ENCODE measurements around the gene HPCA.

Gene HPCA

GRCh38 chr1:32884726-32885125, 1.6 kb upstream of the HPCA start:
- H3K27ac ChIP-seq (ENCODE audit: low read depth, low read length) = no peak overlapping the region
- no peak overlapping the region for H4K5ac ChIP-seq (ENCODE audit: low read length)
- H2BK120ac ChIP-seq (ENCODE audit: low read depth, low read length) = no peak overlapping the region
- WGBS (ENCODE audit: extremely low coverage, insufficient coverage, low lambda C conversion rate) = no CpG with 5 or more reads among the region's 12 CpGs
- H4K8ac ChIP-seq (ENCODE audit: low read depth, low read length) = no peak overlapping the region
- H3K4ac ChIP-seq (ENCODE audit: low read depth, low read length) = no peak overlapping the region
- no peak overlapping the region for H3K56ac ChIP-seq (ENCODE audit: low read length)
- no peak overlapping the region for H2AK5ac ChIP-seq (ENCODE audit: low read length)
- H2BK15ac ChIP-seq (replicated peaks; ENCODE audit: low read depth) = no peak overlapping the region
- H3K79me2 ChIP-seq (ENCODE audit: control insufficient read depth, insufficient read depth, low read length) = no peaks in the 10 kb centered on the region
- H3K4me1 ChIP-seq (ENCODE audit: control insufficient read depth, low read depth, low read length) = no peaks in the 10 kb centered on the region
- DNase-seq = no peak
- H3K4me3 ChIP-seq (ENCODE audit: low read length) = no peak overlapping the region
- no peak overlapping the region for H3K23ac ChIP-seq (ENCODE audit: low read length)
- no peak overlapping the region for H3K9ac ChIP-seq (ENCODE audit: low read length)
- H3K18ac ChIP-seq (ENCODE audit: low read length) = no peak overlapping the region
- H3K4me2 ChIP-seq (ENCODE audit: low read length) = no peak overlapping the region
- no peaks in the 10 kb centered on the region for H3K79me1 ChIP-seq (ENCODE audit: low read length)
- peaks cover 3% of the 10 kb centered on the region for H3K27me3 ChIP-seq (ENCODE audit: insufficient read depth, low read length, poor library complexity)
- no peaks in the 10 kb centered on the region for H3K36me3 ChIP-seq (ENCODE audit: control insufficient read depth, insufficient read depth, low read length)
- H2BK5ac ChIP-seq (ENCODE audit: low read length) = no peak overlapping the region

- H2AK5ac ChIP-seq (ENCODE audit: low read length) = no peak overlapping the region
- no peak overlapping the region for H3K4ac ChIP-seq (ENCODE audit: low read depth, low read length)
- peaks cover 3% of the 10 kb centered on the region for H3K27me3 ChIP-seq (ENCODE audit: insufficient read depth, low read length, poor library complexity)
- H4K8ac ChIP-seq (ENCODE audit: low read depth, low read length) = no peak overlapping the region
- no peak overlapping the region for H4K5ac ChIP-seq (ENCODE audit: low read length)
- no peaks in the 10 kb centered on the region for H3K4me1 ChIP-seq (ENCODE audit: control insufficient read depth, low read depth, low read length)
- H3K27ac ChIP-seq (ENCODE audit: low read depth, low read length) = no peak overlapping the region
- H3K18ac ChIP-seq (ENCODE audit: low read length) = no peak overlapping the region
- no peak overlapping the region for H2BK5ac ChIP-seq (ENCODE audit: low read length)
- no peak overlapping the region for H3K23ac ChIP-seq (ENCODE audit: low read length)
- H3K4me3 ChIP-seq (ENCODE audit: low read length) = no peak overlapping the region
- no CpG with 5 or more reads among the region's 8 CpGs for WGBS (ENCODE audit: extremely low coverage, insufficient coverage, low lambda C conversion rate)
- H3K9ac ChIP-seq (ENCODE audit: low read length) = no peak overlapping the region
- H3K79me1 ChIP-seq (ENCODE audit: low read length) = no peaks in the 10 kb centered on the region
- no peaks in the 10 kb centered on the region for H3K79me2 ChIP-seq (ENCODE audit: control insufficient read depth, insufficient read depth, low read length)
- H3K36me3 ChIP-seq (ENCODE audit: control insufficient read depth, insufficient read depth, low read length) = no peaks in the 10 kb centered on the region
- H2BK15ac ChIP-seq (replicated peaks; ENCODE audit: low read depth) = no peak overlapping the region
- no peak for DNase-seq
- H2BK120ac ChIP-seq (ENCODE audit: low read depth, low read length) = no peak overlapping the region
- H3K56ac ChIP-seq (ENCODE audit: low read length) = no peak overlapping the region
- no peak overlapping the region for H3K4me2 ChIP-seq (ENCODE audit: low read length)
These were observed 651 bp upstream of the HPCA start for GRCh38 chr1:32885676-32886003.

- Histone ChIP-seq H2BK5ac (ENCODE audit: low read length) (no peak overlapping the region), H2AK5ac (ENCODE audit: low read length) (no peak overlapping the region), H3K23ac (ENCODE audit: low read length) (no peak overlapping the region), H3K27me3 (ENCODE audit: insufficient read depth, low read length, poor library complexity) (peaks cover 3% of the 10 kb centered on the region), H3K4me2 (ENCODE audit: low read length) (no peak overlapping the region), H2BK120ac (ENCODE audit: low read depth, low read length) (no peak overlapping the region), H2BK15ac (replicated peaks; ENCODE audit: low read depth) (no peak overlapping the region), H4K8ac (ENCODE audit: low read depth, low read length) (no peak overlapping the region), H3K79me1 (ENCODE audit: low read length) (no peaks in the 10 kb centered on the region), H3K4me1 (ENCODE audit: control insufficient read depth, low read depth, low read length) (no peaks in the 10 kb centered on the region), H3K4me3 (ENCODE audit: low read length) (no peak overlapping the region), H3K27ac (ENCODE audit: low read depth, low read length) (no peak overlapping the region), H3K56ac (ENCODE audit: low read length) (no peak overlapping the region), H3K18ac (ENCODE audit: low read length) (no peak overlapping the region), H3K79me2 (ENCODE audit: control insufficient read depth, insufficient read depth, low read length) (no peaks in the 10 kb centered on the region), H3K36me3 (ENCODE audit: control insufficient read depth, insufficient read depth, low read length) (no peaks in the 10 kb centered on the region), H3K4ac (ENCODE audit: low read depth, low read length) (no peak overlapping the region), H4K5ac (ENCODE audit: low read length) (no peak overlapping the region), H3K9ac (ENCODE audit: low read length) (no peak overlapping the region)
- no CpG with 5 or more reads among the region's 19 CpGs for WGBS (ENCODE audit: extremely low coverage, insufficient coverage, low lambda C conversion rate)
- no peak for DNase-seq
These were observed 630 bp downstream of the HPCA start for GRCh38 chr1:32886828-32887414.

GRCh38 chr1:32887623-32888022, 1.3 kb downstream of the HPCA start:
- Histone ChIP-seq H3K23ac (ENCODE audit: low read length) (no peak overlapping the region), H3K79me1 (ENCODE audit: low read length) (no peaks in the 10 kb centered on the region), H2BK5ac (ENCODE audit: low read length) (no peak overlapping the region), H3K4me1 (ENCODE audit: control insufficient read depth, low read depth, low read length) (no peaks in the 10 kb centered on the region), H3K18ac (ENCODE audit: low read length) (no peak overlapping the region), H2BK15ac (replicated peaks; ENCODE audit: low read depth) (no peak overlapping the region), H3K56ac (ENCODE audit: low read length) (no peak overlapping the region), H3K9ac (ENCODE audit: low read length) (no peak overlapping the region), H3K4me3 (ENCODE audit: low read length) (no peak overlapping the region), H4K8ac (ENCODE audit: low read depth, low read length) (no peak overlapping the region), H3K27me3 (ENCODE audit: insufficient read depth, low read length, poor library complexity) (peaks cover 3% of the 10 kb centered on the region), H3K4ac (ENCODE audit: low read depth, low read length) (no peak overlapping the region), H3K79me2 (ENCODE audit: control insufficient read depth, insufficient read depth, low read length) (no peaks in the 10 kb centered on the region), H2BK120ac (ENCODE audit: low read depth, low read length) (no peak overlapping the region), H3K27ac (ENCODE audit: low read depth, low read length) (no peak overlapping the region), H4K5ac (ENCODE audit: low read length) (no peak overlapping the region), H3K4me2 (ENCODE audit: low read length) (no peak overlapping the region), H3K36me3 (ENCODE audit: control insufficient read depth, insufficient read depth, low read length) (no peaks in the 10 kb centered on the region), H2AK5ac (ENCODE audit: low read length) (no peak overlapping the region)
- DNase-seq = no peak
- no CpG with 5 or more reads among the region's 12 CpGs for WGBS (ENCODE audit: extremely low coverage, insufficient coverage, low lambda C conversion rate)

GRCh38 chr1:32888134-32888533, 1.8 kb downstream of the HPCA start:
- Histone ChIP-seq H3K4me1 (ENCODE audit: control insufficient read depth, low read depth, low read length) (no peaks in the 10 kb centered on the region), H3K36me3 (ENCODE audit: control insufficient read depth, insufficient read depth, low read length) (no peaks in the 10 kb centered on the region), H3K27me3 (ENCODE audit: insufficient read depth, low read length, poor library complexity) (peaks cover 3% of the 10 kb centered on the region), H3K9ac (ENCODE audit: low read length) (no peak overlapping the region), H3K4ac (ENCODE audit: low read depth, low read length) (no peak overlapping the region), H3K79me2 (ENCODE audit: control insufficient read depth, insufficient read depth, low read length) (no peaks in the 10 kb centered on the region), H2BK15ac (replicated peaks; ENCODE audit: low read depth) (no peak overlapping the region), H4K8ac (ENCODE audit: low read depth, low read length) (no peak overlapping the region), H3K4me2 (ENCODE audit: low read length) (no peak overlapping the region), H2AK5ac (ENCODE audit: low read length) (no peak overlapping the region), H3K4me3 (ENCODE audit: low read length) (no peak overlapping the region), H3K23ac (ENCODE audit: low read length) (no peak overlapping the region), H2BK5ac (ENCODE audit: low read length) (no peak overlapping the region), H2BK120ac (ENCODE audit: low read depth, low read length) (no peak overlapping the region), H3K79me1 (ENCODE audit: low read length) (no peaks in the 10 kb centered on the region), H3K18ac (ENCODE audit: low read length) (no peak overlapping the region), H3K27ac (ENCODE audit: low read depth, low read length) (no peak overlapping the region), H4K5ac (ENCODE audit: low read length) (no peak overlapping the region), H3K56ac (ENCODE audit: low read length) (no peak overlapping the region)
- WGBS (ENCODE audit: extremely low coverage, insufficient coverage, low lambda C conversion rate) = no CpG with 5 or more reads among the region's 3 CpGs
- DNase-seq = no peak

GRCh38 chr1:32888677-32889420, 2.6 kb downstream of the HPCA start:
- Histone ChIP-seq H3K4me2 (ENCODE audit: low read length) (no peak overlapping the region), H4K8ac (ENCODE audit: low read depth, low read length) (no peak overlapping the region), H3K4me1 (ENCODE audit: control insufficient read depth, low read depth, low read length) (no peaks in the 10 kb centered on the region), H2BK5ac (ENCODE audit: low read length) (no peak overlapping the region), H3K27me3 (ENCODE audit: insufficient read depth, low read length, poor library complexity) (peaks cover 3% of the 10 kb centered on the region), H3K23ac (ENCODE audit: low read length) (no peak overlapping the region), H3K79me1 (ENCODE audit: low read length) (no peaks in the 10 kb centered on the region), H3K79me2 (ENCODE audit: control insufficient read depth, insufficient read depth, low read length) (no peaks in the 10 kb centered on the region), H2BK15ac (replicated peaks; ENCODE audit: low read depth) (no peak overlapping the region), H3K36me3 (ENCODE audit: control insufficient read depth, insufficient read depth, low read length) (no peaks in the 10 kb centered on the region), H3K4ac (ENCODE audit: low read depth, low read length) (no peak overlapping the region), H3K27ac (ENCODE audit: low read depth, low read length) (no peak overlapping the region), H3K18ac (ENCODE audit: low read length) (no peak overlapping the region), H3K56ac (ENCODE audit: low read length) (no peak overlapping the region), H4K5ac (ENCODE audit: low read length) (no peak overlapping the region), H3K9ac (ENCODE audit: low read length) (no peak overlapping the region), H2AK5ac (ENCODE audit: low read length) (no peak overlapping the region), H2BK120ac (ENCODE audit: low read depth, low read length) (no peak overlapping the region), H3K4me3 (ENCODE audit: low read length) (no peak overlapping the region)
- WGBS (ENCODE audit: extremely low coverage, insufficient coverage, low lambda C conversion rate) = no CpG with 5 or more reads among the region's 24 CpGs
- no peak for DNase-seq

All from mesendoderm (in vitro differentiated cells).